HG03571 (cell line): ENCODE data around the gene CACNA1S.

Experiments used
- ATAC-seq: cut with Tn5 transposase; IDR thresholded peaks from one replicate; pipeline ENCODE4 v1.9.1; 2021; ENCODE audit not compliant: unreplicated experiment

The CACNA1S gene

DNA sequence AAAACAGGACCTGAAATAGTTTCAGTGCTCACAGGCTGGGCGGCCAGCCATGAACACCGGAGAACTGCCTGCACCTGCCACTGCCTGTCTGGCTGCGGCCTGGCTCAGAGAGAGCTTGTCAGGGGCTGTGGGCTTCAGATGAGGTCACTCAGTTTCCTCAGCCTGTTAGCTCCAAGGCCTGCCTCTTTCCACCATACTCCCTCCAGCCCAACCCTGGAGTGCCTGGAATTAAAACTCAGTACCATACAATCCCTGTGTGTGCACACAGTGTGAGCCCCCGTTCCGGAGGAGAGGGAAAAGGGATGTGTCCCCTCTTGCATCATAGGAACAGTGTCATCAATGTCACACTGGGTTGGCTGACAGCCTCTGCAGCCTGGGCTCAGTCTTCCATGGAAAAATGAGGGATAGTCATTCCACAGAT is 16.2 kb downstream of the CACNA1S start:
- no peak for ATAC-seq

DNA sequence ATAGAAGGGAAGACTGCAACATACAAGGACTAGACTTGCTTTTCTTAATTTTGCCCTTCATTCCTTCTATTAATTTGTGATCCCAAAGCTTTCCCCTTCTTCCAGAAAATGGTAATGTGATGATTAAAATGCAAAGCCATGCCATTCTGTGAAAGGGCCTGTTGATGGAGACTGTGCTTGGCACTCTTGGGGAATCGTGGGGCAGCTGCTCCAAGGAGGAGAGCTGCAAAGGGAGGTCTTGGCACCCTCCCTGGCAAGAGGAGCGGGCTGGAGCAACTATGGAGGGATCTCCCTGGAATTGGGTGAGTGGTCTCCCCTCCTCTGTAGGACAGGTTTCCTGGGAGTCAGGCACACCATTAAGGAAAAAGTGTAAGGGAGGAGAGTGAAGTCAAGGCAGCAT is 16.6 kb downstream of the CACNA1S start:
- ATAC-seq, result no peak

DNA sequence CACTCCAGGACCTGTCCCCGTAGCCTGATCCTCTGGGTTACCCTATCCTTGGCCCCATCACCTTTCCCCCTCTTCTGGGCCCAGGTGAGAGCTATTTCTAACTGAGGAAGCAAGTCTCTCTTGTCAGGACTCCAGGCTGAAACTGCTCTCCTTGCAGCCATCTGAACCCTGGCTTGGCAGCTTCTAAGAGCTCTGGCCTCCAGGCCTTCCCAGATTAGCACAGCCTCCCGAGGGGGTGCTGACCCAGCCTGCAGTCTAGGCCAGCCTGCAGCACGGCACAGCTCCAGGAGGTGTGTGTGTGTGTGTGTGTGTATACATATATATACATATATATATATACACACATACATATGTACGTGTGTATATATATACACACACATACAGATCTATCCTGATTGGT is 17.4 kb downstream of the CACNA1S start:
- ATAC-seq, result no peak

DNA sequence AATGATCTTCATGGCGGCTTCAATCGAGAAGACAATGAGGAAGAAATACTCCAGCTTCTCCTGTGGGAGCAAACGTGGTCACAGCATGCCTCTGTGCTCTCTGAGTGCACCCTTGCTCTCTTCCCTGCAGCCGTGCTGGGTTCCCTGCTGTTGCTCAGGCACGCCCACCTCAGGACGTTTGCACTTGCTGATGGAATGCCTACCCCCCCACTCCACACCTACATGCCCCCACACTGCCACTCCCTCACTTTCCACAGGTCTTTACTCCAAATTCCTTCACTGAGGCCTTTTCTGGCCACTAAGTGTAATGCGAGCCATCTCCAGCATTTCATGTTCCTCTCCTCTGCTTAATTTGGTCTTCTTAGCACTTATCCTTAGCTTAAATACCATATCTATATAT is 18.3 kb downstream of the CACNA1S start:
- ATAC-seq, result no peak

DNA sequence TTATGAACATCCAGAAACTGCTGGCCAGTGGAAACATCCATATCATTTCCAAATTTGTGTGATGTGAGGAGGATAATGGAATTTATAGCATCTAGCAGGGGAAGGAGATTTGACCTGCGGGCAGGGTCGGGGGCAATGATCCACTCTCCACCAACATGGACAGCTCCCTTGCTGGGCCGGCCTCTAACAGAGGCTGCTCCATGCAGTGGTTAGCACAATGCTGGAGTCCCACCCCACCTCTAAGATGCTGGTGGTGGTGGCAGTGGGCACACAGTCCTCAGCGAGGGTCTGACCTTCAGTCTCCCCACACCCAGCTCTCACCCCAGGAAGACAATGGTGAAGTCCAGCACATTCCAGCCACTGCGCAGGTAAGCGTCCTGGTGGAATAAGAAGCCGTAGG is 18.7 kb downstream of the CACNA1S start:
- no peak for ATAC-seq

DNA sequence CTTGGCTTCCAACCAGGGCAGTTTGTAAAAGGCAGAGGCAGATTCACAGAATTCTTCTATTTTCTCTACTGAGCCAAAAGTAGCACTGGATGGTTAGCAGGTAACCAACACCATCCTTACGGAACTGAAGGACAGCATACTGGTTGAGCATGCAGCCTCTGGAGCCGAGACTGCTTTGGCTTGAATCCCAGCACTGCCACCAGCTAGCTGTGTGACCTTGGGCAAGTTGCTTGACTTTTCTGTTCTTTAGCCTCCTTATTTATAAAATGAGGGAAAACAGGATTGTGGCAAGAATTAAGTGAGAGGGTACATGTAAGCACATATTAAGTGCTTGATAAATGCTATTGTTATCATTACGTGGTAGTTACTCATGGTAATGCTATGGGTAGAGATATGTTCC is 19.5 kb downstream of the CACNA1S start:
- ATAC-seq, result no peak

DNA sequence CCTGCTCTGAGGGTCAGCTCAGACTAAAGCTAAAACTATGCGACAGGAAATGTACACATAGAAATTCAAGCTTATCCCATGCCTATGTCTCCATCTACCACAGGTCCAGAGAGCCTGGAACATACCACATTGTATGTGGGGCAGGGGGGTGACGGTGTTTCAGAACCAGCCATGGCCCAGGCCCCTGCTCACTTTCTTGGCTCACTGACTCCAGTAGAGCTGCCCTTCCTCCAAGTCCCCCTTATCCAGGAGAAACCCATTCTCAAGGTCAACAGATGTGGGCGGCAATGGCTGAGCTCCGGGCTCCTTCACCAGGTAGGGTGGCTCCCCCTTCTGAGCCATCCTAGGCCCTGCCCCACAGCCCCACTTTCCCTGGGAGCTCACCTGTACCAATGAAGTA is 21.0 kb downstream of the CACNA1S start:
- ATAC-seq, result no peak

DNA sequence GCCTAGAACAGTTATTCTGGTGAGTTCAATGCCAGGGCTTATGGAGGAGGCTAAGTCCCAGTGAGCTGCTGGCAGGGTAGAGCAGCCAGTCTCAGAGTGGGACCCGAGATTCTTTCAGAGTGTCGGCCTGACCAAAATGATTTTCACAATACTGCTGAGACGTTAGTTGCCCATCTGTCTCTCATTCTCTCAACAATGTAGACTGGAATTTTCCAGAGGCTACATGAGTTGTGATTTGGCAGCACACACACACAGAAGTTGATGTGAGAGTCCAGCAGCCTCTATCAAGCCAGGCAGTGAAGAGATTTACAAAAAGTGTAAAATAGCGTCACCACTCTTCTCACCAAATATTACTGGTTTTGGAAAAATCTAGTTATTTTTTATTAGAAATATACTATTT is 21.7 kb downstream of the CACNA1S start:
- ATAC-seq, result no peak

DNA sequence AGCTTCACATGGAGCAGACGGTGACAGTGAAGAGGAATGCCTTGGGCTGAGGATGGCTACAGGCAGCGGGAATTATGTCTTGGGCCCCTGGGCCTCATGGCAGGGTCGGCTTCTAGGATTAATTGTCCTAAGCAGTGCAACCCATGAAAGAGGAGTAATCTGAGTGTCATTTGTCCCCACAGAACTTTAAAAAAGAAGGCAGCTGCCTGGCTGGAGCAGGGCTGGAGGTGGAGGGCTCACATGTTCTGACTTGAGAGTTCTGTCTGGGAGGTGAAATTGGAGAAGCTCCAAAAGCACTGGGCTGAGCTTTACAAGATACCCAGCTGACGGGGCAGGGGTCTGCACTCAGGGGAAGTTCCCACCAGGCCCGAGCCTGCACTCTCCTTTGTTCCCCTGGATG is 22.6 kb downstream of the CACNA1S start:
- no peak for ATAC-seq

DNA sequence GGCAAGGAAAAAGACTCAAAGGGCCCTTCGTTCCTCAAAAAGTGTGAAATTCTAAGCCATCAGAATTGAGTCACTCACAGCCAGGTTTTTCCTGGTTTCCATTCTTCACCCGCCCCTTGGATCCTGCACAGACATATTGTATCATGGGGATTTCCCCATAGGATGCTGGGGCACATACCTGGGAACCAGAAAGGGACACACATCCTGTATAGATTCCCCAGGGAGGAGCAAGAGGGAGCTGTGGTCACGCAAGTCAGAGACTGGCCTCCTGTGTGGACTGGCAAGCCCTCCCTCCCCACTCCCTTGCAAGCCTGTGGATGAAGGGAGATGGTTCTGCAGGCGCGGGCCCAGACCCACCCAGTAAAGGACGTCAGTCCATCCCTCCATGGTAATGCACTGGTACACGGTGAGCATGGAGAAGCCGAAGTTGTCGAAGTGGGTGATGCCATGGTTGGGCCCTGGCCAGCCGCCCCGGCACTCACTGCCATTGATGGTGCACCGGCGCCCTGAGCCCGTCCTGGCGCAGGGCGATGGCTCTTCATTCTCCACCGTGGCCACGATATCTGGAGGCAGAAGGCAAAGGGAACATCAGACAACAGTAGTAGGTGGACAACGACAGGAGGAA is 23.2 kb downstream of the CACNA1S start:
- no peak for ATAC-seq

DNA sequence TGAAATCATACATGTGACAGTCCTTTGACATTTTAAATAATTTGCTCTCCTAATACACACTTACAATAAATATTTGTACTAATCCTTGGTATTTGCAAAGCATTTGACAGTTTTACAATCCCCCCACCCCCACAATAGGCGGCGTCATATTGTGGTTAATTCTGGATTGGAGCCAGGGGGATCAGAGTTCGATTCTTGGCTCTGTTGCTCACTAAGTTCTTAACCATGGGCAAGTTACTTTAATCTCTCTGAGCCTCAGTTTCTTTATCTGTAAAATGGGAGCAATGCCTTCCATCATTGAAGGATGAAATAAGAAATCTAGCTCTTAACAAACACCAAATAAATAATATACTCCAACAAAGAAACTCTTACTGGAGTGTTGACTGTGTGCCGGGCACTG is 23.8 kb downstream of the CACNA1S start:
- no peak for ATAC-seq

DNA sequence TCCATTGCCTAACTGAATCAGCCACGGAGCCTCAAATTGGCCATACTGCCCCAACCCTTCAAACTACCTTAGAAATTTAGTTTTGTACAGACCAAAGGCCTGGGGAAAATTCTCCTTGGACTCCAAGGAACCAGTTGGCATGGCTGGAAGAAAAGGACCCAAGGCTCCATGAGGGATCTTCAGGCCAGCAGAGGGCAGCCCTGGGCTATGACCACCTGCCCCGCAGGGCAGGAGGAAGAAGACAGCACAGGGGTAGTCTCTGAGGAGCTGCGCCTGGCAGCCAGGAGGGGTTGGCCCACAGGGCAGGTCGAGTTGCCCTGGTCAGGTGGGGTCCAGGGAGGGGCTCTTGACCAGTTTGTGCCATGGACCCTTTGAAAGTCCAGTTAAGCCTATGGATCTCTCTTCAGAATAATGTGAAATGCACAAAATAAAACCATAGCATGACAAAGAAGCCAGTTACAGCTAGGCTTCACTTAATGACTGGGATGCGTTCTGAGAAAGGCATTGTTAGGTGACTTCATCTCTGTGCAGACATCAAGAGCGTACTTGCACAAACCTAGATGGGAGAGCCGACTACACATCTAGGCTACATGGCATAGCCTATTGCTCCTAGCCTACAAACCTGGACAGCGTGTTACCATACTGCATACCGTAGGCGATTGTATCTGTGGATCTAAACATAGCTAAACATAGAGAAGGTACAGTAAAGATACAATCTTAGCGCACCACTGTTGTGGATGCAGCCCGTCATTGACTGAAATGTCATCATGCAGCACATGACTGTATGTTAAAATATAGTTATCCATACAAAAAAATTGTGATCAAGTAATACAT is 26.1 kb downstream of the CACNA1S start:
- no peak for ATAC-seq

DNA sequence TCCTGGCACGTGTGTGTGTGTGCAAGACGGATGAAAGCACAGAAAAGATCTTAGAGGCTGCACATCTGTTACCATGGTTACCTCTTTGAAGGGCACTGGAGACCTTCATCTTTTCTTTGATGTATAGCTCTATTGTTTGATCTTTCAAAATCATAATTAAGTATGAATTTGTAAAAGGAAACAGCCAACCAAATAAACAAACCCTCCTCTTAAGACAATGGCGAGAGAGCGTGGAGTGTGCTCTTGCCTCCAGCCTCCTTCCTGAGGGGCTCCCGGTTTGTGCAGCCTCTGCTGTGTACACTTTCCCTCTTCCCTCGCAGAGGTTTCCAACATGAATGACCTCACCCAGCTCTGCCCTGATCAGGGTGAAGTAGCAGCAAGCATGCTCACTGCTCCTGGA is 27.9 kb downstream of the CACNA1S start:
- ATAC-seq, result no peak

DNA sequence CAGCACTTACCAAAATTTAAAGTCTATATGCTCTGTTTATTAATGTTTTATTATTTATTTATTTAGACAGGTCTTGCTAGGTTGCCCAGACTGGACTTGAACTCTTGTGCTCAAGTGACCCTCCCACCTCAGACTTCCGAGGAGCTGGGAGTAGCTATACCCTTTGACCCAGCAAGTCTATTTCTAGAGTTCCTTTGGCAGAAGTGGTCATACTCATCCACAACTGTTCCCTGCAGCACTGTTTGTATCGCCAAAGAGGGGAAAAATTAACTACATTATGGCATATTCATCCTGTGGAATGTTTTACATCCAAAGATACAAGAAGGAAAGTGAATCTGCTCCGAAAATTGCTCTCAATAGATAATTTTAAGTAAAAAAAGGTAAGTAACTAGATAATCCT is 28.5 kb downstream of the CACNA1S start:
- no peak for ATAC-seq

DNA sequence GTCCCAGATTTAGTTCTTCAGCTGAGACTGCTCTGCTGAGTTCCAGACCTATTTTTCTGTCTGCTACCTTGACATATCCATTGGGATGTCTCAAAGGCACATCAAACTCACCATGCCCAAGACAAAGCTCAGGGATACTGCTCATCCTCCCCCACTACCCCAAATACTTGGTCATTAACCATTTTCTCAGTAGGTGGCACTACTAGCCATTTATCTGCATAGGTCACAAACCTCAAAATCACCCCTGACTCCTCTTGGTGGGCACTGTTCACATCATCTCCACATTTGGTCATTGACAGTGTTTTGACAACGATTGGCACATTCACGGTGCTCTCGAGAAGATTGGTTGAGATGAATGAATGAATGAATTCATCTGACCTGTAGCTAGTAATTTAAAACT is 32.1 kb downstream of the CACNA1S start:
- no peak for ATAC-seq

DNA sequence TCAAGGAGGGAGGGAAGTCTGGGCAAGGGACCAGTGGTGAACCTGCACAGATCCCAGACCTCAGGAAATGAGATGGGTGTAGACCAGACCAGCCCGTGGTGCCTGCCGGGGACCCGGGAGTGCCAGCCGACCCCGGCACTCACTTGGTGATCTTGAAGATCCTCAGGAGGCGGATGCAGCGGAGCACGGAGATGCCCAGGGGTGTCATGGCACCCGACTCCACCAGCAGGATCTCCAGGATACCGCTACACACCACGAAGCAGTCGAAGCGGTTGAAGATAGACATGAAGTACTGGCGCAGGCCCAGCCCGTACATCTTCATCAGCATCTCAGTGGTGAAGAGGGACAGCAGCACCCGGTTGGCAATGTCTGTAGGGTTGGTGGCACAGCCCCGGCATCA is 34.5 kb downstream of the CACNA1S start:
- ATAC-seq, result no peak

DNA sequence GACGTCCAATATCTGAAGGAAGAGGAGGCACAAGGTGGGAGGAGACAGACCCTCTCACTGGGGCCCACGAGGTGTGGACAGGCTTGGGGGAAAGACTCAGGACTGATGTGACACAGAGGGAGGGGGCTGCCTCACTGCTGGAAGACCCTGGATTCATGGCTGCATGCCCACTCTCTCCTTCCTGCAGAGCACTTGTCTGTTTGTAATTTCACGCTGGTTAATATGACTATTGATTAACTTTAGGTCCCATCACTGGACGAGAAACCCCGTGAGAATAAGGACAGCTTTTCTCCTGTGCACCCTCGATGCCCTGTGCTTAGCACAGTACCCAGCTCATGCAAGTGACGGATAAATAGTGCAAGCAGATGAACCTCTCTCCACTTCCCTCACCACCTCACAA is 35.1 kb downstream of the CACNA1S start:
- no peak for ATAC-seq

DNA sequence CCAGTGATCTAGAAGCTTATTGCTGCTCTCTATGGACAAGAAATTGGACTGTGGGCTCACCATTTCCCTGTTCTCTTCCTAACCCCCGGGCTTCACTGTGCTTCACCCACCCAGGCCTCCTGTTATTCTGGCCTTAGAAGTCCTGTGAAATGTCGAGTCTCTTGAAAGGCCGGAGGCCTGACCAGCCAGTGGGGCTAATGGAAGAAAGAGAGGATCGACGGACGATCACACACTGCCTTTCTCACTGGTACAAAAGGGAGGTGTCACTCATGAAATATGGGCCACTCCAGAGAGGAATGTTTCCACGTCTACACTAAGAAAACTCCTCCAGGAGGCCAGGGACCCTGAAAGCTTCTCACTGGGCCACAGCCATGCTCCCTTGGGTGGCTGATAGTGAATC is 36.1 kb downstream of the CACNA1S start:
- no peak for ATAC-seq

DNA sequence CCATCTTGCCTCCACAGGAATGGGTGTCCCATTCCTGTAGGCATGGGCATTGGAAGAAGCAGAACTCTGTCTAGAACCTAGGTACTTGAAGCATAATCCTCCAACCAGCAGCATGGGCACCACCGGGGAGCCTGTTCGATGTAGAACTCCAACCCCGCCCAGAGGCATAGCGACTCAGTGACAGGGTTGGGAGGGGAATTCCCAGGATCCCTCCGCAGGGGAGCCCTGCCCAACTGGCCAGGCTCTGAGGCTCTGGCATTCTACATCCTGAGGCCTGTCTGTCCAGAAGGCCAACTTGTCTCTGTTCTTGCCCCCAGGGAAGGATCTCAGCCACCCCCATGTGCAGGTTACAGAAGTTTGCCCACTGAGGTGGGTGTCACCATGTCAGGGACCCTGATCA is 38.2 kb downstream of the CACNA1S start:
- no peak for ATAC-seq

DNA sequence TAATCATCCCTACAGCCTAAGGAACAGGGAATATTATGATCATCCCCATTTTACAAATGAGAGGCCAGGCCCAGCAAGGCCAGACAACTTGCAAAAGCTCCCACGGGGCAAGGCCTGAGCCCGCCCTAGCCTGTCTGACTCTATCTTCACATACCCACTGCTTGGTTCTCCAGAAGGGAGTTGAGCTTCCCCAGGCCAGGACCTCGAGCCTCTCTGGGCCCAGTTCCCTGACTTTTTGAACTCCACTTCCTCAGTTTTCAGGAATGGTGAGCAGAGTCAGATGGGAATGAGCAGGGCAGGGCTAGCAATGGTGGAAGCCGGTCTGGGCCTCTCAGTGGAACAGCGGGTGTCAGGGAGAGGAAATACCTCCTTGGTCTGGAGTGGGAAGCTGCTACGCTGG is 39.3 kb downstream of the CACNA1S start:
- ATAC-seq, result no peak

DNA sequence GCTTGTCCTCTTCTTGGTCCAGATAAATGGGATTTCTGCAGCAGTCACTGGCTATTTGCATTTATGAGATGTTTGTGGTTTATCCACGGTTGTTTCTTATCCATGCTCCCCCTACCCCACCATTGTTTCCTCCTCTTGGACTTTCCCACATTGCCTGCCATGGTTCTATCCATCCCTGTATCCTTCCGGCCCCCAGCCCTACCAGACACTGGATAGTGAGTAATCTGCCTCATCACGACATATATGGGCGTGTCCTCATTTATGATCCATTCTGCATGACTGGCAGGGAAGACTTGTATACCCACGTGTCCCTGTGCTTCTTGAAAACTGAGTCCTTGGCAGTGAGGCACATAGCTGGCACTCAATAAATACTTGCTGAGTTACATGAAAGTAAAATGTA is 40.1 kb downstream of the CACNA1S start:
- ATAC-seq, result no peak

DNA sequence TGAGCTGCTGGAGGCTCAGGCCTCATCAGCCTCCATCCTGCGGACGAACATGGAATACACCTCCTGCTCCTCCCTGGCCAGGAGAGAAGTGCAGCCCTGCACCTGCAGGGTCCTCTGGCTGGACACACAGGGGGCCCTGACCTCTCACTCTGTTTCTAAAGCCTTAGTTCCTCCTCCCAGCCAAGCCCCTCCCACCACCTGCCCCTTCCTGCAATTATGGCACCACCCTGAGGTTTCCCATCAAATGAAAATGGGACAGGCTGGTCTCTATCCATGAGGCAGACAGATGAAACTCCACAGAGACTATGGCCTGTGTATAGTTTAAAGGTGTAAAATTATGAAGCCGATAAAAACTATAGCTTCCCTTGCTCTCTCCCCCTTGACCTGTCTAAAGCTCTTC is 42.6 kb downstream of the CACNA1S start:
- ATAC-seq, result no peak

DNA sequence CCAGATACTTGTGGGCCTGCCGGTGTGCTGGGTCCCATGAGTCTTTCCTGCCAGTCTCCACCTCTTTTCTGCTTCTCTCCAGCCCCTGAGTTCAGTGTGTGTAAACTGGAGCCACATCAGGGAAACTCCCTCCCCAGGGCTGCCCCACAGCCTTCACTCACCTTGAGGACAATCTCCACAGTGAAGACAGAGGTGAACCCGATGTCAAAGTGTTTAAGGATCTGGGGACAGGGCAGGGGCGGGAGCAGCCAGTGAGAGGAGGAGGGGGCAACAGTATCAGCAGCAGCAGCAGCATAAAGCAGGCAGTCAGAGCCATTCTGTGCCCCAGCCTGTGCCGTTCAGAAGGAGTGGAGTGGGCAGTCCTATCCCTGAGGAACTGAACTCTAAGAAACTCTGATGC is 43.2 kb downstream of the CACNA1S start:
- ATAC-seq, result no peak
